DMS153 (cell line): ENCODE data around the gene MAML3.
A peak's percentile ranks its signal among the peaks of the same experiment; 100 is the strongest.

Experiments
- DNase-seq: peaks from one replicate; lab custom pipeline; 2025; lab: John Stamatoyannopoulos, UW

MAML3 gene

DNA sequence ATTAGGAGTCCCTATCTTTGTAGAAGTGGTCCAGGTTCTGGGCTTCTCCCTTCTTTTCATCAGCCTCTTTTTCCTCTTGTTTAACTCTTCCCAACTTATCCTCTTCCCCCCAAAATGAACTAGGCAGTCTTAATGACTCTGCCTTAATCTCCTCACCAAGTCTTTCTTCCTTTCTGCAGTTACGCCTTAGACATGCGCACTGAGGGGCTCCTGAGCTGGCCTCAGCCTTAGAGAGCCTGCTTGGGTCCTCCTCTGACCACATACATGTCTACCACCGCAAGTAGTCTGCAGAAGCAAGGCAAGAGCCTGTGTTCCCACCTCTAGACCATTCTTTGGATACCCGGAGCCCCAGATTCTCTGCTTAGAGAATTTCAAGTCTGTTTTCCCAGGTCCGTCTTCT is 288.4 kb downstream of the MAML3 start:
- DNase-seq = no peak

DNA sequence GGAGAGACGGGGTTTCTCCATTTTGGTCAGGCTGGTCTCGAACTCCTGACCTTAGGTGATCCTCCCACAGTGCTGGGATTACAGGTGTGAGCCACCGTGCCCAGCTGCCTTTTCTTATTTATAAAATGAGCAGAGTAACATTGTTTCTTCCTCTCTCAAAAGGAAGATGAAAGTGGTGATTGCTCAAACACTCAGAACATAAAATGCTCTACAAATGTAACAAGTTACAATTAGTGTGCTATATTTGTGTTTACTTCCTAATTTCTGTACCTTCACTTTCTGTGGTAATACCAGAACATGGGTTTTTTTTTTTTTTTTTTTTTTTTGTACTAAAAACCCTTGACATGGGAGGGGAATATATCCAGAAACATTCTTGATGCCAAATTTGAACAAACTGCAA is 290.5 kb downstream of the MAML3 start:
- DNase-seq = no peak

DNA sequence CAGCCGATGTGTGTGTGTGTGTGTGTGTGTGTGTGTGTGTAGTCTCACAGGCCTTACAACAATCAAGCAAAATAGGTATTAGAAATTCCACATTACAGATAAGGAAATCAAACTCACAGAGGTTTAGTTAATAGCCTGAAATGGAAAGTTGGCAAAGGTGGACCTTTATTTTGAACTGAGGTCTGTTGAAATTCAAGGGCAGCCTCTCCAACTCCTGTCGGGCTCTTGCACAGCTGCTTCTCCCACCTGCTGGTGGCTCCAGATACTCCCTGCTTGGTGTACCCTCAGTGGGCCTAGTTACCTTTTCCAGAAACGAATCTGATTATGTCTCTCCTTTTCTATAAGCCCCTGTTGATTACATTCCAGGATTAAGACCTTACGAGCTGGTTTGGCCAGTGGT is 292.5 kb downstream of the MAML3 start:
- DNase-seq = no peak

DNA sequence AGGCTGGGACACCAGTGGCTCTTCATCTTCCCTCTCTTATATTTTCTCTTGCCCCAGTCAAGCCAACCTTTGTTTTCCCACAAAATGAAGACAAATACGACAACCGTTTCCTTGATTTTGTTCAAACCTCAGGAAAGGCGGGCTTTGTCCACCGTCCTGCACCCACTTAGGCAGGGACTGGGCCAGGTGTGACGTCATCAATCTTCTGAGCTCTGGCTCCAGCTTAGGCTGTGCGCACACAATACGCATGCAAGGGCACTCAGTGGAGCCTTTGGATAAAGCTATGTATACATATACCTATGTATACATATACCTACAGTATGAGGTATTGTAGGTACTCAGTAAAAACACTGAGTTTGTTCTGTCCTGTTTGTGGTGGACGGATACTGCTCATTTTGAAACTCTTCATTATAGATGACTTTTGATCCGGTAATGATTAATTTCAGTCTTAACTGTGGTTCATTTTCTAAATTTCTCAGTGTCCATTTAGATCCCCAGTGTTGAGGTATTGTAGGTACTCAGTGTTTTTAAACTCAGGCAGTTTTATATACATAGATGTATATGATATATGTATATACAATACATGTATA is 293.5 kb downstream of the MAML3 start:
- DNase-seq = no peak

DNA sequence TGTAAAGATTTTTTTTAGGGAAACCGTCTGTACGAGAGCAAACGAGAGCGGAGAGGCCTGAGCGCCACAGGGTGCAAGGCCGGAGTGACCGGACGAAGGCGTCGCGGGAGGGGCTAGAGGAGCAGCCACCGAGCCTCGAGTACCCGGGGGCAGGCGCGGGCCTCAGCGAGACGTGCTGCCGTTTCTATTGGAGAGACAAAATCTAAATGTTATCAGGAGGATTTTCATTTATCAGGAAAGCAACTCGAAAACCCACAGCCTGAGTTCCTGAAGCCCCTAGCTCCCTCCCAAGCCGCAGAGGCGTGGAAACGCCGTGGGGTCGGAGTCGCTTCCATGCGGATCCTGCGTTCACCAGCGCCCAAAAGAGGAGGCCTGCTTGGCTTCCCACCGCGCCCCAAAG is 294.1 kb downstream of the MAML3 start:
- DNase-seq = no peak

DNA sequence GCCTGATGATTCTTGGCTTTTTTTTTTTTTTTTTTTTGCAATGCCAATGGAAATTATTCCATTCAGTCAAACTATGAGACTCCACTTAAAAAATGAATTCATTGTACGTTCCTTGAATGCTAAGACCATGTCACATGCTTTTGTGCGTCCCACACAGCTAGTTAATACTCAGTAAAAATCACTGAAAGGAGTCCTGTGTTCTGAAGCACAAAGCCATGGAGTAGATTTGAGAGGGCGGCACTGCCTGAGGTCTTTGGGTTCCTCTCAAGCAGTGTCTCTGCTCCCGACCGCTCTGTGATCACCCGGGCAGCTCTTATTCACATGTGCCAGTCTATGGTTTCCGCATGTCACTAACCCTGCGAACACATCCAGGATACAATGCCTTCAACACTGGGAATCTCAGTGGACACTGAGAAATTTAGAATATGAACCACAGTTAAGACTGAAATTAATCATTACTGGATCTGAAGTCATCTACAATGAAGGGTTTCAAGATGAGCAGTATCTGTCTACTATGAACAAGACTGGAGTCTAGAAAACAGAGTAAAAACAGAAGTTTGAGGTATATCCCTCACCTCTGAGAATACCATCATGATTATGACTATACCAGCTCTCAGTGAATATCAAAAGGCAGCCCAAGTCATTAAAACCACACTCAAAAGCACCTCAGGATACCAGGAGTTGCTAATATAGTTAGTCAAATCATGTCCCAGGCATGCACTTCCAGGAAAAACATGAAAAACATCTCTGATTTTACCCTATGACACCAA is 295.4 kb downstream of the MAML3 start:
- DNase-seq = no peak

DNA sequence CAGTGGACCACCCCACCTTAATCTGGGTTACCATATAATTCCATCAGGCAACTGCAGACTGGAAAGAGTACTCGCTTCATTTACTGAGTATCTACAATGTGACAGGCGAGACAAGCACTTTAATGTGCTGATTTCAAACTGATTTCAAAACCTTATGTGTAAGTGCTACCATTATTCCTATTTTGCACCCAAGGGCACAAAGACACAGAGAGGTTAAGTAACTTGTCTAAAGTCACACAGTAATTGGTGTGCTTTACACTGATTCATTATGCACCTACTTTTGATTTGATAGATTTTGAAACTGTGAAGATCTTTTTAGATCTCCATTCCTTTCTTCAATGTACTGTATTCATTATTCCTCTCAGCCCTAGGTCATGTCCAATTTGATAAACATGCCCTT is 296.0 kb downstream of the MAML3 start:
- DNase-seq = no peak

DNA sequence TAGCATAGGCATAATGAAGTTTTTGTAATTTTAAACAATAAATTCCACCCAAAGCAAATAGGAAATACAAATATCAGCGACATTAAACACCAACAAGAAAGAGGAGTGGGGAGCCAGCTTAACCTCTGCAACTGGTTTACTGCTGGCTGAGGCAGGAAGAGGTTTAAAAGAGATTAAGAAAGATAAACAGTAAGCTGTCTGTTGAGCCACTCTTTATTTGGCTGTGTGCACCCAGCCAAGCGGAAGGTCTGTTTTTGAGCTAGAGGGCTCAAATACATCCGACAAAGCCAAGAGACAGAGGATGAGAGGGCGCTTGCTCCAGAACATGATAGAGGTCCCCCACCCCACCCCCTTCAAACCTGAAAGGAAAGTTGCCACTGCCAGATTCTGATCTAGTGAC is 297.0 kb downstream of the MAML3 start:
- DNase-seq = peak; percentile 80

DNA sequence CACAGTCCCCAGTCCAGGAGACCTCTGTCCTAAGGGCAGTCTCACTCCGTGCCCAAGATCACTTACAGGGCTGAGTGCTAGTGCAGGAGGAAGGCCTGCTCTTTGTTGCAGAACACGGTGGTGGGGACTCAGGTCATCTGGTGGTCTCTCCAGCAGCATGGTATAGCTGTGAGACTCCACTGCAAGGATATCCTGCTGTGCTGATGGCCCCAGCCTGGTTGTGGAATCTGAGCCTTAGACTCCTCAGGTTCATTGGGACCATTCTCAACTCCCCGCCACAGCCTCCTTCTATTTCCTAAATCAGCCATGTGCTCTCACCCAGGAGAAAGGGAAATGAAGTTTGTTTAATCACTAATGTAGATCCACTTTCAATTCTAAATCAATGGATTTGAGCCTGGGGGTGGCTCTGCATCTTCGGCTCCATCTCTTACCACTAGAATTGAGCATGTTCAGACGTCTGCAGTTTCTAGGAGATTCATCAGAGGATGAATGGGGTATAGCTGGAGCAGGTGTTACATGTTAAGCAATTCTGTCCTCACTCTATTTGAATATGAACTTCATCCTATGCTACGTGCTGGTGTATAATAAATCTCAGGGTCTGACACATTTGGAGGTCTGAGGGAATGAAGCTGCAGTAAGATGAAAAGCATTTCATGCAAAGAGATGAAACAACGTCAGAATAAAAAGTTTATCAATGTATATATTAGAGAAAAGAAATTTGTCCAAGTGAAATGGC is 299.1 kb downstream of the MAML3 start:
- no peak for DNase-seq

DNA sequence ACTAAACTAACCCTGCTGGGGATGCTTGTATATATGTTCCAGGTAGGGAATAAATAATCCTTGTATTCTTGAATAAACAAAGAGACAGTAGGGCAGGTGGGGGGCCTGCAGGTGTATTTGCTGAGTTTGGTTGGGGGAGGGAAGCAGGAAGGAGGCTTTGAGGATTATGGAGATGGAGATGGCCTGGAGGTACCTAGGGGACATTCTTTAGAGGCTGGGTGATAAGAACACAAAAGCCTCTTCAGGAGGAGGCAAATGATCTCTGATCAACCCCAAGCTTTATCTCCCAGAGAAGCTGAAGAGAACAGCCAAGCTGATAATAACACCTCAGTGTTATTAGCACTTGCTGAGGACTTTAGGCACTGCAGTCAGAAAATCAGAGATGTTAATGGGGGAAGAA is 300.7 kb downstream of the MAML3 start:
- no peak for DNase-seq

DNA sequence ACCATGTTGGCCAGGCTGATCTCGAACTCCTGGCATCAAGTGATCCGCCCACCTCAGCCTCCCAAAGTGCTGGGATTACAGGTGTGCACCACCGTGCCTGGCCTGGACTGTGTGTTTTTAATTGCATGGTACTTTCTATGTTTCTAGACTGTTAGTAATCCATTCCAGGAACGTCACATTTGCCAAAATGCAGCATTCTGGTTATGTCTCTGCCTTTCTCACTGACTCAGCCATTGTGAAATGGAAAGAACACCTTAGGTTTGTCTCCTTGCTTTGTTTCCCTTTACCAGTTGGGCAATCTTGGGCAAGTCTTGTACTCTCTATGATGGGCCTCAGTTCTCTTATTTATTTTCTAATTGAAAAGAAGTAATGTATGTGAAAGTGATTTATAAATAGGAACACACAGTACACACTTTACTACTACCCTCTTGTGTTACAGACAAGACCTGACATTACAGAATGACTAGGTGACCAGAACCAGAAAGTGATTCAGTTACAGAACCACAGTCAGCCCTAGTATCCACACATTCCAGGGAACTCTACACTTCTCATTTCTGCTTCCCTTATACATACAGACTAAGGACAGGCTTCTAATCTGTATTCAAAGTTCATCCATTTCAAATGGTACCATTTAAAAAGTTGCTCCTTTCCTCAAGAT is 301.2 kb downstream of the MAML3 start:
- no peak for DNase-seq

DNA sequence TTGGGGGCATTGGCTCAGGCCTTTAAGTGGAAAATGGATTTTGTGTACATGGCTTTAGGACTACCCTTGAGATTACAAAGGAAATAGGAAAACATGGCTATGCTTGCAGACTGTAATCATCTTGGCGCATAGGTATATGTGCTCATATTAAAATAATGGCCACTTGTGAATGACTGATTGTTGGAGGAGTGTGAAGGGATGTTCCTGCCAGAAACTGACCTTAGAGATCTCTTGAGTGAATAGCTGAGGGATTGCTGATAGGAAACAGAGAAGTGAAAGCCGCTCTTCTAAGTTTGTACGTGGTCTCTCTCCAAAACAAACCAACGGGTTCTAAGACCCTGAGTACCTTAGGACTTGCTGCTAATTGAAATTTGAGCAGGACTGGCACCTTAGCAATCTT is 302.3 kb downstream of the MAML3 start:
- DNase-seq = peak; percentile 50

DNA sequence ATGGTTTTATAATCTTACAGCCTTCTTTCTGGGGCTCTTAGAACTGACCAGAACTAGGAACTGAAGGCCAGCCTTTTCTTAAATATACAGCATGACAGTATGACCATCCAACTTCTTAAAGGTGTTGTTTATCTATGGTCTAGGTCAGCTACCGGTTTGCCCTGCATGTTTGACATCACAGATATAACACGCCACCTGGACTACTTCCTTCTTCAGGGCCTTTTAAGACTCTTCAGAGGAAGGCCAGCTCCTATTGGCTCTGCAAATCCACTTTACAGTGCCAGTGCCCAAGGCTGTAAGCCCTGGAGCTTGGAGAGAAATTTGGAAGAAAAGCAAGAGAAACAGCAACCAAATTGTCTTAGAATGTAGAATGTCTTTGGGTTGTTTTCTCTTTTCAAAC is 302.9 kb downstream of the MAML3 start:
- DNase-seq = no peak

DNA sequence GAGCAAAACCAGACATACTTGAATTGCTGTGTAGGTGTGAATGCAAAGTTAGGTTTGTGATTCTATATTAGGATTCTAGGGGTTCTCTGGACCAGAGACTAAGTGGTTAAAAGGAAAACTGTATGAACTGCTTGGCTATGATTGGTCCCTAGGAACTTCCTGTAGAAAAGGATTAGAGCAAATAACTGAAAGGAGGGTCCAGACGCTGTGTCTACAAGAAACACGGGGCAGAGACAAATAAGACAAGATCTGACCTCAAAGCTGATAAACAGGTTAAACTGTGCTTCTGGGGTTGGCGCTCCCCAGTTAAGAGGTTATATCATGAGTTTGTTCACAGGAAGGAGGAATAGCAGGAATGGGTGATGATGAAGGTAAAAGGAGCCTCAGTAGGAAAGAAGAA is 304.8 kb downstream of the MAML3 start:
- peak; percentile 49 for DNase-seq

DNA sequence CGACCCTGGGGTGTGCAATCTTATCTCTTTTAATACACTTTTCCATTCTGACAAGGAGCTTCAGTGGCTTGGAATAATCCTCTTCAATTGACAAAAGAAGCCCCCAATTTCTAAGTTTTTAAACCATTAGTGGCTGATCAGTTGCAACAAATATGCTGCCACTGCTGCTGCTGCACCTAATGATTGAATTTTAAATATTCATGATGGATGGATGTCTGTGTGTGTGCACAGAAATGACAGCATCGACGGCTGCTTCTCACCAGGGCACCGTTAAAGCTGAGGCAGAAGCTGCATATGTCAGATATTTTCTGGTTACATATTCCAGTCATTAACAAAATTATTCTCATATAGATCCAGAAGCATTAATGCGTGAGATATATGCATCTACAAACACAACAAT is 306.0 kb downstream of the MAML3 start:
- no peak for DNase-seq

DNA sequence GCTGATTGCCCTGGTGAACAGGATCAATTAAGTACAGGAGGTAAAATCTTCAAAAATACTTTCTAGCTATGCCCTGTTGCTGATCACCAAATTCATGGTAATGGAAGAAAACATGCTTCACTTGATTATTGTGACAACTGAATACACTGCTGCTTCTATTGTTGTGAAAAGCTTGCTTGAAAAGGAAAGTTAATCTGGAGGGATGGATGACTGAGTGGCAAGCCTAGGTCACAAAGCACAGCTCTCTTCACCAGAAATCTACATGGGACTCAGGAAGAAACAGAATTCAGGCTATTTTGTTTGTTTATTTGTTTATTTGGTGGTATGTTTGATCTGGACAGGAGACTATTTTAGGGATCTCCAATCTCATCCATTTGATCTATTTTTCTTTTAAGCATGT is 306.4 kb downstream of the MAML3 start:
- DNase-seq = no peak

DNA sequence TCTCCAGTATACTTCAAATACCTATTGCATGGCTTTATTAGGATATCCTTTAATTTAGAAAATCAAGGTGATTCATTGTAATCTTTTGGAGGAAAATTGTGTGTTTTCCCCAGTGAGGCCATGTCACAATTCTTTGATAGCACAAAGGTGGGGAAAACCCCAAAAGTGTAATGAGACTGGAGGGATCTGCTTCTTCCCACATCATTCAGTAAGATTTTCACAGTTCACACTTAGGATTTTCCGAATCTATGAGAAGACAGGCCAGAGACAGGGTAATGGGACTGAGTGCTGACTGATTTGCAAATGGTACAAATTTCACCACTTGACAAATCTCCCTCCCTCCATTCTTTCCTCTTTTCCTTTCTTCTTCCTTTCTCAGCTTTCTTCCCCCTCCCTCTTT is 307.2 kb downstream of the MAML3 start:
- no peak for DNase-seq

DNA sequence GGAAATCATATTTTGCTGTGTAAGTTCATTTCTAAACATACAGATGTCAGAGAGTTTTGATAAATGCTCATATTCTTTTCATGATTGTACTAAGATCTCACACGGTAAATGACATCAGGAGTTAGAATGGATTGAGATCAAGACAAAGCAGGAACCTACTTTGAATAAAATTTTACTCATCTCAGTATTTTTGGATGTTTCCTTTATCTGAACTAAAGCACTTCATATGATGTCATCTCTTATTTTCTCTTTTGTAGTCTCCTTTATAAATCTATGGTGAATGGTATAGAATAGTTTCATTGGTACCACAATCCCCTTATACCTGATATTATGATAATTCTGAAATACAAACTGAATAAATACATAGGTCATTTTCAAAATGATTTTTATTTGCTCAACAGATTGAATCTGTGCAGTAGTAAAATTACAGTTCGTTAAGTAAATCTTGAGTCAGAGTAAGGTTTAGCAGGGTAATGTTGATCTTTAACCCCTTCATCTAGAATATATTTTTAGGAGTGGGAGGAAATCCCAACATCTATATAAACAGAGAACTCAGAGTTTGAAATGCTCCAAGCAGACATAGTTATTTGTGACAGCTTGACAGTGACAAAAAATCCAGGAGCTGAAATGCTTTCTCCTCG is 308.4 kb downstream of the MAML3 start:
- no peak for DNase-seq

DNA sequence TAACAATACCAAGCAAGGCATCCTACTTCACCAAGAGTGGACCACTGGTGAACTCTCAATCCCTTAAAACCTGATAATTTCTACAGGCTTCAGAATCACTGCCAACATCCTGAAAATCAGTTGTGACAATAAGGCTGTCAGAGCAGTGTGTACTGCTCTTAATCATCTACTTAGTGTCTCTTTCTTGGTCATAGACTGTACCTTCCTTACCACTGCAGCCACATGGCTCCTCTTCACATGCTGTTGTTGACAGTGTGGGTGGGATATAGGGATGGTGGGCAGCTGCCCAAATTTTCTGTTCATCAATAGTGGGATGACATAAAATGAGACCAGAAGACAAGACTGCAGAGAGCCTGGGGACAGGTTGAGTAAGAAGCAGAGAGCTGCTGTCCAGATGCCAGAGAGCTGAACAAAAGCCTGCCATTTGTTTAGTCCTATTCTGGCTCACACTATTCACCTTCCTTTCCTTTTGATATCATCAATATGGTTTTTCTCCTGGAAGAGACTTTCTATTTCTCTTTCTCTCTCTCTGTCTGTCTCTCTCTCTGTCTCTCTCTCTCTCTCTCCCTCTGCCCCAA is 309.4 kb downstream of the MAML3 start:
- DNase-seq = no peak

DNA sequence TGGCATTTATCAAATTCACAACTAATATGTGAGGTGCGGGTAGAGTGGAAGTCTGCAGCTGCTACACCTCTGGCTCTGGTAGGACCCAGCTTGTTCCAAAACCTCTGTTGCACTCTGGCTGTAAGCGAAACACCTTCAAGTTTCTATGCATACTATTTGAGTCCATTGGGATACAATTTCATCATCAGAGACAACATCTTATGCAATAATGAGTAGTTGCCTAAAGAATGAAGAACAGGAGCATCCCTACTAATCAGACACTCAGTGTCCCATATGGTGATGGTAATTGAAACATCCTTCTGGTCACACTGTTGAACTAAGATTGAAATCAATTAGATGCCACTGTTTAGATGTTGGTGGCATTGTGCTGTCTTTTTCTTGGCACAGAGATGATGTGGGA is 309.9 kb downstream of the MAML3 start:
- DNase-seq = no peak

DNA sequence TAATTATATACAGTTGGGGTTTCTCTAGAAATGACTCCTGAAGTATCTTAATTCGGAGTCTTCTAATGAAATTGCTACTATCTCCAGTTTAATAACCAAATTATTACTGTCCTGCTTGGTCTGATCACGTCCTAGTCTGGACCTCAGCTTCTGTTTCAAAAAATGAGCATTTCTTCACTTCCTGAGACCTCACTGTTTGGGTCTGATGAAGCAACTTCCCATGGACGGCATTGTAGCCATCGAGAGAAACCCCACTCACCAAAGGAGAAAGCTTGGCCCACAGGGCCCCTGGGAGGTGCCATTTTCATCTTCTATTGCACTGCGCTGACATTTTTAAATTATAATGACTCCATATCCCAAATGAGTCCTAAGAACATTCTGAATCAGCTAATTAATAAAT is 310.3 kb downstream of the MAML3 start:
- no peak for DNase-seq
